Fibroblast of villous mesenchyme (primary cell): ENCODE data around the gene NMNAT2. TPM values are rescaled to one million over a fixed set of nuclear protein-coding genes. Genes with fewer than 3 reads are reported as not detected.

ENCODE experiments used
- DNase-seq: peaks from one replicate; pipeline ENCODE4 v3.0.0-alpha.2; 2010; ENCODE audit warnings: low read depth
- H3K4me3 ChIP-seq: 2 replicates; pipeline ENCODE4 v1.5.1; 2011; ENCODE audit warnings: low read depth, mild to moderate bottlenecking, low read length
- CTCF ChIP-seq: IDR thresholded peaks from 2 replicates; pipeline ENCODE4 v1.5.1; 2012; ENCODE audit warnings: low read depth, mild to moderate bottlenecking, low read length; ENCODE audit not compliant: insufficient read depth
- total RNA-seq: library from RNA; depleted of rRNA; stranded (reverse); fragments of >200 nt; gene quantifications from 2 replicates; pipeline ENCODE4 v1.2.3, GENCODE V29; 2012

The NMNAT2 gene
- total RNA-seq, 1 donor: 3.9 TPM

GRCh38 chr1:183419399-183419798 lies 1.2 kb upstream of the NMNAT2 start:
- TF ChIP-seq CTCF: no peak
- no peak overlapping the region for H3K4me3 ChIP-seq
- DNase-seq: no peak

- no peak for TF ChIP-seq CTCF
- DNase-seq: no peak
- H3K4me3 ChIP-seq: no peak overlapping the region
Observed at GRCh38 chr1:183418696-183419095, 516 bp upstream of the NMNAT2 start.

- no peak for TF ChIP-seq CTCF
- no peak overlapping the region for H3K4me3 ChIP-seq
- peak; percentile 57 for DNase-seq
Observed at GRCh38 chr1:183416850-183417771, 1.1 kb downstream of the NMNAT2 start.

- H3K4me3 ChIP-seq: no peak overlapping the region
- TF ChIP-seq CTCF: no peak
- no peak for DNase-seq
Observed at GRCh38 chr1:183414365-183414764, 3.8 kb downstream of the NMNAT2 start.

GRCh38 chr1:183411091-183411490 lies 7.1 kb downstream of the NMNAT2 start:
- DNase-seq: no peak
- TF ChIP-seq CTCF: no peak
- no peak overlapping the region for H3K4me3 ChIP-seq

GRCh38 chr1:183407961-183408360 lies 10.2 kb downstream of the NMNAT2 start:
- no peak overlapping the region for H3K4me3 ChIP-seq
- no peak for TF ChIP-seq CTCF
- DNase-seq: no peak
